LNCAP (cell line): ENCODE results near the gene NUDT13.

Experiments used
- CTCF ChIP-seq: fragments of 450-650 bp; IDR thresholded peaks from 2 replicates; pipeline ENCODE4 v1.5.1; 2017; ENCODE audit warnings: mild to moderate bottlenecking

Gene NUDT13

DNA sequence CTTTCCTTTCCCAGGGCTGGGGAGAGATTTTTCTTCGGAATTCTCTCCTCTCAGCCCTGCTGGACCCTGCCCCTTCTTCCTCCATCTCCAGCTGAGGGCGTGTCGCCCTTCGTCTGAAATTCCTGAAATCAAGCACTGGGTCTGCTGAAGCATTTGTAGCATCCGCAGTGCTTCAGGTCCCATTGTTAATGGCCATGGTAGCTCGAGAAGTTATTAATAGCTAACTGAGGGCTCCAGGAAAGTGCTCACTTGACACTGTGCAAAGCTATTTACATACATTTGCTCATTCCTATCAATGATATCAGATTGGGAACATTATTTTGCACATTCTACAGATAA, 58.2 kb downstream of the NUDT13 start:
- no peak; the same call in 1 of the 2 replicates for TF ChIP-seq CTCF

DNA sequence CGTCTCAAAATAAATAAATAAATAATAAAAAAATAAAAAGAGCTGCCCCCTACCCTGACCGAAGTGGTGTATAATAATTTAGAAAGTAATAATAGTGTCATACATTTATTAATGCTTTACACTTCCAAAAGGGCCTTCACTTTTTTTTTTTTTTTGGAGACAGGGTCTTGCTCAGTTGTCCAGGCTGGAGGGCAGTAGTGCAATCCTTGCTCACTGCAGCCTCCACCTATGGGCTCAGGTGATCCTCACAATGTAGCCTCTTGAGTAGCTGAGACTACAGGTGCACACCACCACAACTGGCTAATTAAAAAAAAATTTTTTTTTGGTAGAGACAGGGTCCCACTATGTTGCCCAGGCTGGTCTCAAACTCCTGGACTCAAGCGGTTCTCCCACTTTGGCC, 59.1 kb downstream of the NUDT13 start:
- TF ChIP-seq CTCF: no peak

GRCh38 chr10:73172867-73173266, 62.6 kb downstream of the NUDT13 start:
- no peak for TF ChIP-seq CTCF

DNA sequence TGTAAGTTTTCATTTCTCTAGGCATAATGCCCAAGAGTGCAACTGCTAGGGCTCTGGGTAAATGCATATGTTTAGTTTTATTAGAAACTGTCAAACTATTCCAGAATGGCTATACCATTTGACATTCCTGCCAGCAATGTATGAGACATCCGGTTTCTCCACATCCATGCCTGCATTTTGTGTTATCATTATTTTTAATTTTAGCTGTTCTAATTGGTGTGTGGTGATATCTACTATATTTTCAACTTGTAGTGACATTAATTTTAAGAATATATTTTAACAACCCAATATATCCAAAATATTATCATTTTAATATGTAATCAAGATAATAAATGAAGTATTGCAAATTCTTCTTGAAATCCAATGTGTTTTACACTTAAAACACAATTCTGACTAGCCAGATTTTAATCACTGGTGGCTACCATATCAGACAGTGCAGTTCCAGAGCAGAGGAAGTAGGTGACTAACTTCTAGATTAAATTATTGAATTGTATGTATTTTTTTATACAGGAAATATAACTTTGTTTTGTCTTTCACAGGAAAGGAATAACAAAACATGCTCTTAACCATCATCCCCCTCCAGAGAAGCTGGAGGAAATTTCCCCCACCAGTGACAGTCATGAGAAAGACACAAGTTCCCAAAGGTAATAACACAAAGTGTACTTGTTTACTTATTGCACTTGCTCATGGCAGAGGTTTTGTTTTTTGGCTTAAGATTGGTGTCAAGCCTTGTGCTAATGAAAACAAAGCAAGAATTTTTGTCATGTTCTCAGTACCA, 64.1 kb downstream of the NUDT13 start:
- TF ChIP-seq CTCF: no peak
